HG02943 (cell line): ENCODE measurements around the gene PLAAT3.
A peak's percentile ranks its signal among the peaks of the same experiment; 100 is the strongest.
"Not testable (repeated sequence)": the region's sequence is repeated elsewhere in the genome, so short reads cannot be mapped to it uniquely, and the experiment has no call there.

Experiments used
- ATAC-seq: cut with Tn5 transposase; IDR thresholded peaks from one replicate; pipeline ENCODE4 v1.9.1; 2021; ENCODE audit warnings: mild to moderate bottlenecking, low read depth, moderate library complexity; ENCODE audit not compliant: unreplicated experiment

Gene PLAAT3

GRCh38 chr11:63572026-63572688 is 42.1 kb downstream of the PLAAT3 start:
- ATAC-seq = no peak

DNA sequence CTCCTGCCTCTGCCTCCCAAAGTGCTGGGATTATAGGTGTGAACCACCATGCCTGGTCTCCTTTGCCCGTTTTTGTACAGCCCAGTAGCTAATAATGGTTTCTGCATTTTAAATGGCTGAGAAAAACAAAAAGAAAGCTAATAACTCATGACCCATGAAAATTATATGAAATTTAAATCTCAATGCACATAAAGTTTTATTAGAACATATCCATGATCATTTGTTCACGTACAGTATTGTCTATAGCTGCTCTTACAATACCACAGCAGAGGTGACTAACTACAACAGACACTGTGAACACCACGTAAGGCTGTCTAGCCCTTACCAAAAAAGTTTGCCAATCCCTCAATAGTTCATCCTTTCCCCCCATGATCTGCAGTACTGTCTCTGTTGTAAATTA is 44.7 kb downstream of the PLAAT3 start:
- ATAC-seq = no peak

DNA sequence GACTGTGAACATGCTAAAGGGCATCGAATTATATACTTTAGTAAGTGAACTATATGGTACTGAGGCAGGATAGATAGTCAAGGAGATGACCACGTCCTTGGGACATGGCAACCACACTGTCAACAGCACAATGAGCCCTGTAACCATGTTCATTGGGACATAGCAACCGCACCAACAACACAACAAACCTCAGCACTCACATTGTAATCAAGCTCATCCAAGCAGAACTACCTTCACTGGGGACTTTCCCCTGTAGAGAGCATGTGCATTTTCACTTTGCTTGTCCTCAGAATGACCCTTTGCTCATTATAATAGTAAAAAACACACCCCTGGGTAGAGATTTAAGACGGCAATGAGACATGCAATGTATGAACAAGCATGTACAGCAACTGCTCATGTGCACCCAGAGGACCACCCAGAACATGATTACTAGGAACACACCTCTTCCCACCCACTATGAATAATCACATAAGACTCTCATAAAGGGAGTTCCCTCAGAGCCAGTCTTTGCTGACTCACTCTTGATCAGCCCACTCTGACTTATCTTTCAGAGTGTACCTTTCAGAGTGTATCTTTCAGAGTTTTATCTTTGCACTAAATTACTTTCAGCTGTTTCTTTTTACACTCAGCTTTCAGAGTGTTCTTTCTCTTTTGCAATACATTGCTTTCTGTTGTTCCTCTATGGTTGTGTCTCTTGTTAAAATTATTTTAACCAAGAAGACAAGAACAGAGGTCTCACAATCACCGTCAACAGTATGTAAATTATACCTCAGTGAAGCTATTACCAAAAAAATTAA is 47.0 kb downstream of the PLAAT3 start:
- peak; percentile 76 for ATAC-seq

GRCh38 chr11:63564784-63565350 is 49.4 kb downstream of the PLAAT3 start:
- no peak for ATAC-seq

DNA sequence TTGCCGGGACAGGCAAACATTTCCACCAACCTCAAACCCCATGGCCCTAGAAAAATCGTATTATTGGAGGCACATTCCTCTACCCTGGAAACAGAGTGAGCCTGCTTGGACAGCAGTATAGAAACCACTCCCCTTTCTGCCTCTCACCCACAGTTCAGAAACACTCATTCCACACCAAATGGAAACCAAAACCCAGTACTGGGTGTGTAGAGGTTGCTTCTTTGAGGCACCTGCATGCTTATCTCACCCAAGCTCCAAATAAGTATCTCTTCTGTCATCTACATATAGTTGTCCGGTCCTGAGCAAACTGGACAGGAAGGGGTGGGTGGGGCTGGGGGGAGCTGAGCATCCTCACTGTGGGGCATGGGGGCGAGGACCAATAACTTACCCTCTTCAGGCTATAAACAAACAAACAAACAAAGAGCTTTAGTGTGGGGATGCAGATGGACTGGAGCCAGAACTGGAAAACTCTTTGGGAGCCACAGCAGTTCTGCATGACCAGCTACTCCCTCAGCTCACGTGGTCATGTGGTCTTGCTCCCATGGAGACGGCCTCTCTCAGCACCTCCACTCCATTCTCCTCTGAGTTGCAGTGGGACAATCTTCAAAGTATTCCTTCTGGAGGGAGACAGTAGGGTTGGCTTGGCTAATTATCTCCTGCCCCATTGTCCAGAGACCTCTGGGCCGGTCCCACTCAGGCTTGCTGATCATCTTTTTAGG is 50.0 kb downstream of the PLAAT3 start:
- no peak for ATAC-seq

GRCh38 chr11:63563201-63564055 is 50.8 kb downstream of the PLAAT3 start, which contains the start of gene PLAAT2:
TSS of gene PLAAT2 (minus strand) at chr11:63563379. CDS start at chr11:63563324, 55 bp downstream.
- no peak for ATAC-seq

DNA sequence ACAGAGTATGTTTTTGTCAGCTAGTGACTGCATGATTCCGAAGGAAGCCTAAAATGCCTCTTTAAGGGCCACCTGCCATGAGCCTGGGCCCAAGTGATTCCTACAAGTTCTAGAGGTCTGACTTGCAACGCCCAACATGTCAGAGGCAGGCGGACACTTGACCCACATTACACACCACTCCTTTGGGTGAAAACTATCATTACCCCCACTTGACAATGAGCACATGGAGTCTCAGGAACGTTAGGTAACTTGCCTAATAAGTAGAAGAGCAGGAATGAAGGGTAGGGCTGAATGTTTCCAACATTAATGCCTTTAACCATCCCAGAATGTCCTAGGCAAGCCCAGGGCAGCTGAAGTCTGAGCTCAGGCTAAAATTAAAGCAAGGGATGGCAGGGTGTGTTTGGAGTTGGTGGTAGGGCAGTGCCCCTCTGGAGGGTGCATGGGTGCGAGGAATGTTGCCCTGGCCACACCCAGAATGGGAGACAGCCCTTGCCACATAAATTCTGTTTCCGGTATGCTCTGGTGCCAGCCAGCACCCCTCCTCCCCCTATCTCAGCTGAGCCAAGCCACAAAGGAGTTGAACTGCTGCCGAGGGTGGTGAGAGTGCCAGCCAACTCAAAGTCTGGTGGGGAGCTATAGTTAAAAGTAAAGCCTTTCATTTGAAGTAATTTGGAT is 53.6 kb downstream of the PLAAT3 start:
- no peak for ATAC-seq

GRCh38 chr11:63558459-63559157 is 55.6 kb downstream of the PLAAT3 start:
- ATAC-seq = no peak

DNA sequence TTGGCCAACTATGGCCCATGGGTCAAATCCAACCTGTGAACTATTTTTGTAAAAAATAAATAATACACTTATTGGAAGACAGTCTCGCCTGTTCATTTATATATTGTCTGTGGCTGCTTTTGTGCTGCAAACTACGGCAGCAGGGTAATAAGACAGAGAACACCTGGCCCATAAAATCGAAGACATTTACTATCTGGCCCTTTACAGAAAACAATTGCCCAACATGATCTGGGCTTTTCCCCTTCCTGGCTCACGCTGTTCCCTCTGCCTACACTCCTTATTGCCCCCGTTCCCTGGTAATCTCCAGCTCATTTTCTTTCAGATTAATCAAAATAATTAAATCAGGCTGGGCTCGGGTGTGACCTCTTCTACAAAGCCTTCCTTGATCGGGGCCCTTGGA is 56.7 kb downstream of the PLAAT3 start:
- no peak for ATAC-seq

DNA sequence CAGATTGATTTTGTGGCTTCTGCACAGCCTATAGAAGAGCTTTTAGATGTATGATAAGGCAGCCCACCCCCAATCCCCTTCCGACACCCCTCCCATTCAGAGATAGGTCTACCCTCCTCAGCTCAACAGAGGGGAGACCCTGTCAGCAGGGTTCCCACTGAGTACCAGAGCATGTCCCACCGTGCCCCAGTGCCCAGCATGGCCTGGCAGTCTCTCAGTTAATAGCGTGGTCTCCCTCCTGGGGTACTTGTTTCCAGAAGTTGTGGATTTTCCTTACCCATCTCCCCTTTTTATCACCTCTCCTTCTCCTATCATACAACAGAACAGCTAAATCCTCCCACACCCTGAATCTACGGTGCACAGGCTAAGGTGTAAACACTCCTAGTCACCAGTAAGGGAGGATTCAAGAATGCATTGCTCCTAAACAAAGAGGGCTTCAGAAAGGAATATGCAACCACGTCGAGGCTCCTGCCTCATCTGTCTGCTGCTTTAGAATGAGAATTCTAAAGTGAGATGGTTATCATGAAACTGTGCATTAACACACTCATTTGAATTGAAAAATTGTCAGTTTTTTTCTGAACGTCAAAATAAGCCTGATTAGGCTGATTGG is 57.7 kb downstream of the PLAAT3 start:
- ATAC-seq = no peak

DNA sequence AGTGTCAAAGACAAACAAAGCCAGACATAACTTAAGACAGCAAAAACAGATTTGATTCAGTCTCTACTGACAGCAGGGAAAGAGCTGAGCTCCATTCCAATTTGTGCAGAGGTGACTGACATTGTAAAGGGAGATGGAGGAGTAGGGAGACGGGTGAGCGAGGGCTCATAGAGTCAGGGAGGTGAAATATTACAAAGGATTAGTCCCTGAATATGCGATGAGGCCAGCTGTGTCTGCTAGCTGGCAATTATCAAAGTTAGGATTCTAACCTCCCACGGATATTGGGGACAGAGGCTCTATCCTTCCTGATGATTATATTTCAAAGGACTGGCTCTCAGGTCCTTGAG is 59.4 kb downstream of the PLAAT3 start:
- ATAC-seq = no peak

DNA sequence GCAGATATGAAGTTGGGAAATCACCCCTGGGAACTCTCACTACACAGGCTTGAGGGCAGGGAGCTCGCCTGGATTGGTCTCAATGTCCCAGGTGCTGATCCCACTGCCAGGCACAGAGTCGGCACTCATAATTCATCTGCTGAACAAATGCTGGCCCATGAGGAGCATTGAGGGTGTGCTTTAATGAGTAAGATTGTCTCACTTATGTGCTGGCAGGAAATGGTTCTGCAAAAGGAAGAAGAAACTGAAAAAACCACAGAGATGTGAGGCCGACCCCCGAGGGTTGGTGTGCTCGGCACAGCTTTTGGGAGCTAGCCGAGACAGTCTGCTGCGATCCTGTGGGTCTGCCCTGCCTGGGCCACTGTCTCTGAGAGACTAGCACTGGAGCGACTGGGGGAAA is 60.5 kb downstream of the PLAAT3 start:
- ATAC-seq = peak; percentile 70

DNA sequence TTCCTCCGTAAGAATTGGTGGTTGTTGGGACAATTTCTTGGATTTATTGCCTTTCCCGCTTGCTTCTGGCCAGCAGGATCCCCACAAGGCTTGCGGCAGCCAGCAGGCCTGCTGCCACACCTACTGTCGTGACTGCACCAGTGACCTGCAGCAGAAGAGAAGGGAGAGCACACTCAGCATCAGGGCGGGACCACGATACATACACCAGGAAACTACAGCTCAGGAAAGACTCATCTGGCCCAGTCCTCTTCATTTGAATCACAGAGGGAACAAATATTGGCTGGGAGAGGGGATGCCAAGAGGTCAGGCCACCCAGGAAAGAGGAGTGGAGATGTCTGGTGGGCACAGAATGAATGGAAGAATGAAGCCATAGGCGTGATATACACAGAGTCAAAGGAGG is 61.3 kb downstream of the PLAAT3 start:
- no peak for ATAC-seq

DNA sequence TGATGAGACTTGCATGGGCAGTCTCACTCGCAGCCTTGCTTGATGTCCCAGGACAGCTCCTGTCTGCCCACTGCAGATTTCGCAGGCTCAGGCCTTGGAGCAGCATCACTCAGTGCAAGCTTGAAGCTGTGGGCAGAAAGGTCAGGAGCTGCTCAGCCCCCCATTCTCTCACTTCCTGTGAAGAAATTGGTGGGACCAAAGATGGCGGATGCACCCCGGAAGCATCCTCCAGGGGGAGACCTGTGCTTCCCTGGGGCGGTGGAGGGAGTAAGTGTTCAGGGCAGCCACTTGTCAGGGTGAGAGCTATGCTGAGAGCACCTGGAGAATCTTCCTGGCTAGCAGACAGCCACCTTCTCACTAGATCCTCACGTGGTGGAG is 62.4 kb downstream of the PLAAT3 start:
- no peak for ATAC-seq

GRCh38 chr11:63551091-63551888 is 62.9 kb downstream of the PLAAT3 start:
- no peak for ATAC-seq

GRCh38 chr11:63550156-63550700 is 64.0 kb downstream of the PLAAT3 start:
- not testable (repeated sequence) for ATAC-seq

- ATAC-seq = no peak
Measured at GRCh38 chr11:63549411-63549810, 64.8 kb downstream of the PLAAT3 start.

DNA sequence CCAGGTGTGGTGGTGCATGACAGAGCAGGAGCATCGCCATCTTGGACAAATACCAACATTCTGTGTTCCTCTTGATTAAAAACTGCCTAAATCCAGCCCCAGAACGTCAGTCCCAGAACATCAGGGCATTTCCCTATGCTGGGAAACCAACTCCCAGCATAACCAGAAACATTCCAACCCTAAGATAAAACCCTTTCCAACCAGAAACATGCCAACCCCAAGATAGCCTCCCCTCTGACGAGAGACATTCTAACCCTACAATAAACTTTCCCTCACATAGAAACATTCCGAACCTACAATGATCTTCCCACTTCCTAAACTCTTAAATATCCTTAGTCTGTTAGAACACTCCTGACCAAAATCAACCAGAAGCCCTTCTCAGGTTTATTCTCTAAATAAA is 66.1 kb downstream of the PLAAT3 start:
- ATAC-seq = no peak
